HepG2 (cell line): Measurements from ENCODE around the gene SUPT6H.

Source experiments
- CC2D1A ChIP-seq: sonication (generic); formaldehyde crosslinking; IDR thresholded peaks from 2 replicates; pipeline ENCODE4 v1.8.1; 2023; ENCODE audit warnings: mild to moderate bottlenecking, missing genetic modification reagents
- ERF ChIP-seq: IDR thresholded peaks from 2 replicates; pipeline ENCODE4 v1.6.1; 2018; ENCODE audit warnings: missing biosample characterization, missing genetic modification reagents
- EZH2 ChIP-seq: conservative IDR thresholded peaks from 2 replicates; pipeline ENCODE4 v1.6.1; 2012; ENCODE audit warnings: mild to moderate bottlenecking, low read depth, low read length, moderate library complexity
- FOXM1 ChIP-seq: sonication (generic); formaldehyde crosslinking; IDR thresholded peaks from 2 replicates; pipeline ENCODE4 v1.5.0; 2020; ENCODE audit warnings: missing genetic modification reagents
- HMG20A ChIP-seq: IDR thresholded peaks from 2 replicates; pipeline ENCODE4 v1.6.1; 2016; ENCODE audit warnings: borderline replicate concordance
- HNRNPL ChIP-seq: fragments of 200-400 bp; formaldehyde crosslinking; IDR thresholded peaks from 2 replicates; pipeline ENCODE4 v1.6.1; 2017; ENCODE audit warnings: mild to moderate bottlenecking, low read depth, low read length
- MXI1 ChIP-seq: IDR thresholded peaks from 3 replicates; pipeline ENCODE4 v1.6.1; 2012; ENCODE audit warnings: low read depth, low read length, inconsistent platforms, borderline replicate concordance
- TCF12 ChIP-seq, 2 experiments: fragments of 450-650 bp in 1 of 2; sonication (generic) in 1 of 2; formaldehyde crosslinking in 1 of 2; IDR thresholded peaks; 2 replicates each; pipeline versions ENCODE4 v1.6.1 to v1.8.0; 2017 to 2022; ENCODE audit warnings: antibody characterized with exemption in 1 of 2, mild to moderate bottlenecking in 1 of 2, missing genetic modification reagents in 1 of 2, moderate library complexity in 1 of 2
- TF ChIP-seq, protein P1 (sequence below): sonication (generic); formaldehyde crosslinking; IDR thresholded peaks from 2 replicates; pipeline ENCODE4 v1.5.0; 2020; ENCODE audit warnings: missing genetic modification reagents, mild to moderate bottlenecking, borderline replicate concordance

DNA sequence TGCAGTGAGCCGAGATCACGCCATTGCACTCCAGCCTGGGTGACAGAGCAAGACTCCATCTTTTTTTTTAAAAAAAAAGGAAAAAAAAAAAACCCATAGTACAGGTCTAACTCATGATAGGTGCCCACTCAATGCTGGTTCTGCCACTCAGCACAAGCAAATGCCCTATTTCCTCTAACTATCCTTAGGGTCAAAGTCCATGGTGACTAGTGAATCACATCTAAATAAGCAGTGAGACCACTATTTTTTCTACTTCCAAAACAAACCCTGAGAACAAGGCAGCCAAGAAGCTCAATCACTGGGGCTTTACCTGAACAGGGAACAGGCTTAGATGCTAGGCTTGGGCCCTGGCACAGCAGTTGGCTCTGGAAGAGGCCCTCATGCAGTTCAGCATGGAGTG lies 20.4 kb upstream of the SUPT6H start:
- TF ChIP-seq EZH2: no peak
- no peak for TF ChIP-seq HNRNPL
- no peak for TF ChIP-seq CC2D1A (CRISPR knock-in tag)
- no peak; the same call in 1 of the 2 replicates for TF ChIP-seq ERF
- TF ChIP-seq MXI1: no peak
- TF ChIP-seq HMG20A: no peak
- no peak for TF ChIP-seq TCF12 (IDR thresholded peaks at IDR 0.05)
- TF ChIP-seq TCF12 (CRISPR knock-in tag; IDR thresholded peaks at IDR 0.05): no peak
- TF ChIP-seq, protein P1, sequence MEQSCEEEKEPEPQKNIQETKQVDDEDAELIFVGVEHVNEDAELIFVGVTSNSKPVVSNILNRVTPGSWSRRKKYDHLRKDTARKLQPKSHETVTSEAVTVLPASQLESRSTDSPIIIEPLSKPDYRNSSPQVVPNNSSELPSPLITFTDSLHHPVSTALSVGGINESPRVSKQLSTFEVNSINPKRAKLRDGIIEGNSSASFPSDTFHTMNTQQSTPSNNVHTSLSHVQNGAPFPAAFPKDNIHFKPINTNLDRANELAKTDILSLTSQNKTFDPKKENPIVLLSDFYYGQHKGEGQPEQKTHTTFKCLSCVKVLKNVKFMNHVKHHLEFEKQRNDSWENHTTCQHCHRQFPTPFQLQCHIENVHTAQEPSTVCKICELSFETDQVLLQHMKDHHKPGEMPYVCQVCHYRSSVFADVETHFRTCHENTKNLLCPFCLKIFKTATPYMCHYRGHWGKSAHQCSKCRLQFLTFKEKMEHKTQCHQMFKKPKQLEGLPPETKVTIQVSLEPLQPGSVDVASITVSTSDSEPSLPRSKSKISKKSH (CRISPR knock-in tag): no peak
- no peak for TF ChIP-seq FOXM1
